ENCODE results near the gene CYP4V2.

GRCh38 chr4:186169945-186170802 is 21.2 kb upstream of the CYP4V2 start:
- TF ChIP-seq CTCF (IDR thresholded peaks at IDR 0.05; ENCODE audit: low read length) (no peak), EZH2 (IDR thresholded peaks at IDR 0.05; ENCODE audit: borderline replicate concordance, low read length) (no peak)

All from OCI-LY1 (cell line).